G401.6 (cell line): ENCODE measurements around the gene ASPRV1.
"Not testable (repeated sequence)": the region's sequence is repeated elsewhere in the genome, so short reads cannot be mapped to it uniquely, and the experiment has no call there.

Experiments
- FAIRE-seq: peaks from 2 replicates; lab custom pipeline; 2012; peaks lifted over from hg19 to GRCh38; lab: Jason Lieb, UNC

Gene ASPRV1

GRCh38 chr2:69961496-69961895 lies at the start of gene ASPRV1:
Gene ASPRV1, minus strand, starts transcription at chr2:69961631. Its CDS starts 195 bp downstream, at chr2:69961436.
- FAIRE-seq, result no peak

GRCh38 chr2:70010576-70011111 lies 49.2 kb upstream of the ASPRV1 start:
- no peak for FAIRE-seq

GRCh38 chr2:70009762-70010575 lies 48.5 kb upstream of the ASPRV1 start:
- no peak for FAIRE-seq

- no peak for FAIRE-seq
These were observed 46.9 kb upstream of the ASPRV1 start for GRCh38 chr2:70008290-70008689.

GRCh38 chr2:70007151-70007550 lies 45.7 kb upstream of the ASPRV1 start:
- FAIRE-seq, result no peak

- FAIRE-seq, result no peak
These were observed 45.0 kb upstream of the ASPRV1 start for GRCh38 chr2:70006447-70006784.

- no peak for FAIRE-seq
These were observed 44.5 kb upstream of the ASPRV1 start for GRCh38 chr2:70005752-70006446.

GRCh38 chr2:70005216-70005615 lies 43.8 kb upstream of the ASPRV1 start:
- FAIRE-seq, result no peak

- FAIRE-seq, result no peak
These were observed 41.8 kb upstream of the ASPRV1 start for GRCh38 chr2:70003093-70003830.

GRCh38 chr2:70002241-70002899 lies 40.9 kb upstream of the ASPRV1 start:
- FAIRE-seq, result no peak

- FAIRE-seq, result not testable (repeated sequence)
These were observed 39.1 kb upstream of the ASPRV1 start for GRCh38 chr2:70000529-70000928.

GRCh38 chr2:69998761-69999160 lies 37.3 kb upstream of the ASPRV1 start:
- FAIRE-seq, result no peak

GRCh38 chr2:69997015-69997830 lies 35.8 kb upstream of the ASPRV1 start:
- no peak for FAIRE-seq

GRCh38 chr2:69995511-69995910 lies 34.1 kb upstream of the ASPRV1 start:
- FAIRE-seq, result no peak

- FAIRE-seq, result no peak
These were observed 32.7 kb upstream of the ASPRV1 start for GRCh38 chr2:69994166-69994565.

- FAIRE-seq, result no peak
These were observed 32.3 kb upstream of the ASPRV1 start for GRCh38 chr2:69993708-69994107.

GRCh38 chr2:69993048-69993565 lies 31.7 kb upstream of the ASPRV1 start:
- no peak for FAIRE-seq

- no peak for FAIRE-seq
These were observed 31.0 kb upstream of the ASPRV1 start for GRCh38 chr2:69992310-69993047.

- no peak for FAIRE-seq
These were observed 28.1 kb upstream of the ASPRV1 start for GRCh38 chr2:69989441-69990105.

- no peak for FAIRE-seq
These were observed 27.6 kb upstream of the ASPRV1 start for GRCh38 chr2:69989009-69989408.
